ENCODE results near the gene ARL11. TPM values are rescaled to one million over a fixed set of nuclear protein-coding genes. Genes with fewer than 3 reads are reported as not detected.
A peak's percentile ranks its signal among the peaks of the same experiment; 100 is the strongest.

The ARL11 gene
- total and polyA plus RNA-seq, 8 donors = 0.05 to 1.5 (median 0.21) TPM

- Histone ChIP-seq H3K9me3 (no peaks in the 10 kb centered on the region), H3K4me1 (no peaks in the 10 kb centered on the region), H3K4me3 (no peak overlapping the region), H3K27ac (no peak overlapping the region), H3K36me3 (no peaks in the 10 kb centered on the region), H3K27me3 (no peaks in the 10 kb centered on the region)
- intact Hi-C loops (cut with DNase I) = no loop called here
- DNase-seq = no peak
- FAIRE-seq = no peak
- no peak for ATAC-seq
- WGBS, 2 donors = 16 to 18% methylated on average over 5 of the region's 5 CpGs
- no peak for TF ChIP-seq CTCF (IDR thresholded peaks at IDR 0.05)
Observed at GRCh38 chr13:49604570-49604969, 23.7 kb upstream of the ARL11 start.

GRCh38 chr13:49606747-49607648 is 21.3 kb upstream of the ARL11 start:
- WGBS, 2 donors = 23 to 26% methylated on average over 15 of the region's 15 CpGs
- H3K36me3 ChIP-seq = no peaks in the 10 kb centered on the region

GRCh38 chr13:49607761-49608160 is 20.5 kb upstream of the ARL11 start:
- no peak overlapping the region for H3K27ac ChIP-seq
- no peak for FAIRE-seq
- no peak for DNase-seq
- intact Hi-C loops (cut with DNase I) = loop anchor here in 1 of 3 donors (5.0 kb wide), 1 partner anchor 305 kb away; no protein-coding TSS in a partner anchor
- no peak for TF ChIP-seq CTCF (IDR thresholded peaks at IDR 0.05)
- WGBS, 2 donors = 35 to 41% methylated on average over 5 of the region's 5 CpGs
- no peaks in the 10 kb centered on the region for H3K9me3 ChIP-seq
- H3K36me3 ChIP-seq = no peaks in the 10 kb centered on the region
- H3K4me1 ChIP-seq = no peaks in the 10 kb centered on the region
- no peak overlapping the region for H3K4me3 ChIP-seq
- no peaks in the 10 kb centered on the region for H3K27me3 ChIP-seq
- ATAC-seq = no peak

More at GRCh38 chr13:49606747-49607648, 21.3 kb upstream of the ARL11 start:
- Histone ChIP-seq H3K4me3 (peak overlapping the region in 2 of 4 donors; percentile 21 to 37), H3K4me1 (no peaks in the 10 kb centered on the region), H3K27ac (no peak overlapping the region), H3K27me3 (no peaks in the 10 kb centered on the region), H3K9me3 (no peaks in the 10 kb centered on the region)
- FAIRE-seq (peak; percentile 93), ATAC-seq (peak; percentile 96 to 100 (median 100)), DNase-seq (peak; percentile 69 to 90 (median 83))
- peak; percentile 16 to 60 (median 55) for TF ChIP-seq CTCF (IDR thresholded peaks at IDR 0.05)
- intact Hi-C loops (cut with DNase I) = loop anchor here in 1 of 3 donors (5.0 kb wide), 1 partner anchor 305 kb away; no protein-coding TSS in a partner anchor

- Histone ChIP-seq H3K36me3 (no peaks in the 10 kb centered on the region), H3K9me3 (no peaks in the 10 kb centered on the region), H3K4me1 (no peaks in the 10 kb centered on the region), H3K4me3 (no peak overlapping the region), H3K27ac (no peak overlapping the region), H3K27me3 (no peaks in the 10 kb centered on the region)
- FAIRE-seq = no peak
- no peak for ATAC-seq
- intact Hi-C loops (cut with DNase I) = loop anchor here in 1 of 3 donors (5.0 kb wide), 1 partner anchor 306 kb away; no protein-coding TSS in a partner anchor
- WGBS, 2 donors = 72 to 76% methylated on average over 1 of the region's 1 CpG
- DNase-seq = no peak
- no peak for TF ChIP-seq CTCF (IDR thresholded peaks at IDR 0.05)
Observed at GRCh38 chr13:49608651-49609331, 19.5 kb upstream of the ARL11 start.

Data from pancreas (tissue), 10 donors.